Renal cortex interstitium (tissue), 11 donors: ENCODE data around the gene TBC1D20. TPM values are rescaled to one million over a fixed set of nuclear protein-coding genes. Genes with fewer than 3 reads are reported as not detected.
"Not testable (repeated sequence)": the region's sequence is repeated elsewhere in the genome, so short reads cannot be mapped to it uniquely, and the experiment has no call there.

Experiments
- DNase-seq, 11 donors: peaks; one replicate each; pipeline ENCODE4 v3.0.0-alpha.2; 2013; ENCODE audit warnings: low read depth in 9 of 11, low spot score in 4 of 11; ENCODE audit errors: extremely low read depth in 1 of 11
- polyA plus RNA-seq, 3 donors: library from polyadenylated mRNA; unstranded; fragments of 120-200 nt; gene quantifications; one replicate each; pipeline ENCODE4 v1.2.1, GENCODE V29; 2013; ENCODE audit not compliant: insufficient read length in 3 of 3

TBC1D20 gene
- polyA plus RNA-seq, 3 donors: 32.3 to 34.5 (median 32.4) TPM

GRCh38 chr20:452021-452420 lies 10.3 kb downstream of the TBC1D20 start:
- not testable (repeated sequence) for DNase-seq

DNA sequence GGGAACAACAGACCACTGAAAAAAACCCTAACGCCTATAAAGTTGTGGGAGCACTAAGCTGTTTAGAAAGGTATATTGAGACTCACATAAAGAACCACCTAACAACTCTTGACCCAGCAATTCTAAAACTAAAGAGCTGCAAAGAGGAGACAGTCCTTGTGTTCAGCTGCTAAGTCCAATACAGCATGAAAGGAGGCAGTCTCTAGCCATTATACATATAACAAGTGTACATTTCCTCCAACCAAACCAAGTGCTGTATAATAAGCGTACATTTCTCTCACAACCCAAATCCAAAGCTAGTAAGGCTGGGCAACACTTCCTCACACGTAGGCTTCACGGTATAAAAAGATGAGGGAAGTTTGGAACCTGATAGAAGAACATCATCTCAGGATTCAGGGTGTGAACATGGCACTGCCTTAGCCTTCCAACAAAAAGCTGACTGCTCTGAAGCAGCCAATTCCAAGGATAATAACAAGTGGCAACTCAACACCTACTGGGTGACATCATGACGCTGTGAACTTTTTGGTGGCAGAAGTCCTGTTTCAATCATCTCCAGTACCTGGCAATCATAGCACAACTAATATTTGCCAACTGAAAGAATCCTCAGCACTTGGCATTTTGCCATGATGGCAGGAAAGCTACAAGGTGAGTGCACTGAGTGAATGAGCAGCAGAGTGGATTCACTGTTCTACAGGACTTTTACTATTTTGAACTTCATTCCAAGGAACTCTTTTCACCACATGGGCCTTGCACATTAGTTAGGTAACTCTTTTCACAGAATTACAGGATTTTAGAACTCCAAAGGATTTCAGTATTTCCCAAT lies 16.6 kb downstream of the TBC1D20 start:
- no peak for DNase-seq

DNA sequence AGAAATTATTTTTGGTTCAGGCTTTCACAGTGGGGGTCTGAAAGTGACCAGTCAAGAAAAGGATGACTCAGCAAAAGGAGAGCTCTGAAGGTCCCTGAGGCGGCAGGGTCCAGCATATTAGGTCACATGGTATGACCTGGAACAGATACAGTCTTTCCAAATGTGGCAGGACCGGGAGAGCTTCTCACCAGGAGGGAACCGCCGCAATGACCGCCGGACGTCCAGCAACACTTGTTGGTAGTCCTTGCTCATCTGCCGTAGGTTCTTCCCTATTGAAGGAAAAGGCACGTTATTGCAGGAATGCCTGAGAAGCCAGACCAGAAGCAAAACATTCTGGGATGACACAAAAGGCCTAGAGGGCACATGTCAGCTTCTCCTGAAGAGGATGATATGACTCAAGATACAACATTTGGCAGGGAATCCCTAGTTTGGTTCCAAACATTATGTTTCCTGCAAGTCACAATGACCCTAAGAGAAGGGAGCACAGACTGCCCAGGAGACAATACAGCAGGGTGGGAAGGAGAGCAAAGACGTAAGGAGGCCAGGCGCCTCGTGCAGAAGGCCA lies 17.4 kb downstream of the TBC1D20 start:
- DNase-seq: no peak

- DNase-seq: no peak
These were observed 18.2 kb downstream of the TBC1D20 start for GRCh38 chr20:444117-444516.

- no peak for DNase-seq
These were observed 19.0 kb downstream of the TBC1D20 start for GRCh38 chr20:443223-443775.

DNA sequence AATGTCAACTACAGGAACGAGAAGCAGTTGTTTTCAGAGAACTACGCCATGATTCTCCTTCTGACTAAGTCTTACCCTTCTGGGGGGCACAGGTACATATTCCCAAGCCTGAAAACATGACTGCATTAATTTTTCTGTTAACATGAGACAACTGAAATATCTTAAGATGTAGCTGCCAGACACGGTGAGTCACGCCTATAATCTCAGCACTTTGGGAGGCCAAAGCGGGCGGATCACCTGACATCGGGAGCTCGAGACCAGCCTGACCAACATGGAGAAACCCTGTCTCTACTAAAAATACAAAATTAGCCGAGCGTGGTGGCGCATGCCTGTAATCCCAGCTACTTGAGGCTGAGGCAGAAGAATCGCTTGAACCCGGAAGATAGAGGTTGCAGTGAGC lies 21.7 kb downstream of the TBC1D20 start:
- DNase-seq: no peak

GRCh38 chr20:440148-440547 lies 22.2 kb downstream of the TBC1D20 start:
- DNase-seq: no peak

DNA sequence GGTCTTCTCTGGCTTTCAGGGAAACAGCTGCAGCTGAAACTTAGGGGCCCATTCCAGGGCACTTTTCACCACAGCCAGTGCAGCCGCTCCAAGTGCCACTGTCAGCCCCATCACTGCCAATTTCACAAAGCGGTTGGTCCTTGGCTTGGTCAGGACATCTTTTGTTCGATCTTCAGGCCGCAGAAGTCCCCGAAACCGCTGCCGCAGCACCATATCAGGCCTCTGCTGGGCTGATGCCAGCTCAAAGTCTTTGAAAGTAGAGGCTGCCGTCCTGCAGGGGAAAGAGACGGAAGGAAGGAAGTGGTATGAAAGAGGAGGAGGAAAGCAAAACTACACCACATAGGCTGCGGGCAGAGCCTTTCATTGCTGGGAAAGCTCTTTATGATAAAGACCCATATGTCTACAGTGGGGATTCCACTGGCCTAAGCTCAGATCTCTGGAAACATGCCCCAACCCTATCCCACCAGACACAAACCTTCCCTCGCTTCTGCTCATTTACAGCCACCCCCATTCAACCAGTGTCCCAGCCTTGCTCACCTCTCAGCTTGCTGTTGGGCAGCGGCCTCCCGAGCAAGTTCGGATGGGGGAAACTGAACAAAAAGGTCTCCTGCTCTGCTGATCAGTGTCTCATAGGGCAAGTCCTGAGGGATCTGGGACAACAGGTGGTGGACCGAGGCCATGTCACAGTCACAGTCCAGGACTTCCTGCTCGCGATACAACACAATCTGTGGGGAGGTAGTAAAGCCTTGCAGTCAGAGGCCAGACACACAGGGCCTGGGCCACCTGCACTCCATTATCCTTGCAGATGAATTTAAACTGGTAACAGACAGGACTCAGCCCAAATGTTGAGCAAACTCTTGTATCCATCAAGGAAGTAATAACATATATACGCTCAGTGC lies 23.5 kb downstream of the TBC1D20 start:
- no peak for DNase-seq

GRCh38 chr20:437787-438486 lies 24.4 kb downstream of the TBC1D20 start:
- DNase-seq: no peak

- DNase-seq: no peak
These were observed 25.9 kb downstream of the TBC1D20 start for GRCh38 chr20:436476-436875.

DNA sequence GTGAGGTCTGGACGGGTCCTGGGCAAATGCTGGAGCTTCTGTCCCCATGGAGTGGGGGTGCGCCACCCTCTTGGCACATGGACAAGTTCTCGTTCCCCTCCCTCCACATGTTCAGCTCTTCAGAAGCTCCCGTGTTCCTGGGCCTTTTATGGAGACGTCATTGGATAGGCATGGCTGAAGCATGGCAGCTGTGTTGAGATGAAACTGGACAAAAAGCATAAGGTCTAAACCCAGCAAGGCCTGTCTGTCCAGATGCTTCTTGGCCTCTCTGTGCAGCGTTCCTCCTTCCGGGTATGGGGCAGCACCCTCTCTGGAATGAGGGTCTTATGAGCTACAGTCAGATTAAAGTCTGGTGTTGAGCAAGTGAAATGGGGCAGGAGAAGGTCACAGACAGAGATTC lies 26.8 kb downstream of the TBC1D20 start:
- no peak for DNase-seq

DNA sequence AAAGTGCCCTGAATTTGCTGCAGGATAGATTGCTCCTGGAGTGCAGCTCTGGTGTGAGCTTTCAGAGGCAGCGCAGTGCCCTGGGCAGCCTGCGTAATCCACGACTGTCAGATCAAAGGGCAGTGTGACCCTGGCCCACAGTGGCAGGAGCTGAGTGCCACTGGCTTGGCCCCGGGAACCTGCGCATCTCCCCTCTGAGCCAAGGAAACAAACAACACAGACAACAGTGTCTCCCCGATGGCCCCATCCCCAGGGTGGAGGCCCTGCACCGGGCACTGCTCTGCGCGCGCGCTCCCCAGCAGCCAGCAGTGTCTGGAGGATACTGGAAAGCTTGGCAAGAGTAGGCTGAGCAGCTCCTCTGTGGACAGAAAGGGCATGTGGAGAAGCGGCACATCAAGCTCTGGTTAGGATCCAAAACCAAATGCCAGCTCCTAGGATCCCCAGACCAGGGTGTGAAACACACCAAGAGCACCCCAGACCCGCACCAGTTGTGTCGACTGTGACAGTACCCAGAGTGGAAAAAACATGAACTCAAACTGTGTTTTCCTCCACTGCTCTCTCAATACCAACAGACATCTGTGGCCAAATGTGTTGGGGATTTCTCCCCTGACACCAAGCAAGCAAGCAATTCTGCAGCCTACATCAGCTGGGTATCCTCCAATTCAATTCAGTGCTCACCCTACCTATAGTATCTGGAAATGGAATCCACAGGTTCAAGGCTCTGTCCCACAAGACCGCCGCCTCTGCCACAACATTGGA lies 27.5 kb downstream of the TBC1D20 start:
- no peak for DNase-seq

DNA sequence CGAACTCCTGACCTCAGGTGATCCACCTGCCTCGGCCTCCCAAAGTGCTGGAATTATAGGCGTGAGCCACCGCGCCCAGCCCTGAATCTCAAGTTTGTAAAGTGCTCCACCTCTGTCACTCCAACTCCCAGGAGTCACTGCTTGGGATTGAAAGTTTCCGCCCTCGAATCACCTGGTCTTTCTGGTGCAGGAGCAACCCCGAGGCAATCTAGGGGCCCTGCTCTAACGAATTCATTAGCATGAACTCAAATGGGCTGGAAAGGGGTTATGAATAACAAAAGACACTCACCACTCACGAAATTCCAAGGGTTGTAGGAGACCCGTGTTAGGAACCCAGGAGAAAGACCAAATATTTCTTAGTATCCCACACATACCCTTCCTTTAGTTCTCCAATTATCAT lies 28.1 kb downstream of the TBC1D20 start:
- peak in 5 of 11 donors; percentile 9 to 49 (median 27) for DNase-seq

- DNase-seq: no peak
These were observed 28.9 kb downstream of the TBC1D20 start for GRCh38 chr20:433300-433975.

- DNase-seq: no peak
These were observed 29.5 kb downstream of the TBC1D20 start for GRCh38 chr20:432677-433299.

DNA sequence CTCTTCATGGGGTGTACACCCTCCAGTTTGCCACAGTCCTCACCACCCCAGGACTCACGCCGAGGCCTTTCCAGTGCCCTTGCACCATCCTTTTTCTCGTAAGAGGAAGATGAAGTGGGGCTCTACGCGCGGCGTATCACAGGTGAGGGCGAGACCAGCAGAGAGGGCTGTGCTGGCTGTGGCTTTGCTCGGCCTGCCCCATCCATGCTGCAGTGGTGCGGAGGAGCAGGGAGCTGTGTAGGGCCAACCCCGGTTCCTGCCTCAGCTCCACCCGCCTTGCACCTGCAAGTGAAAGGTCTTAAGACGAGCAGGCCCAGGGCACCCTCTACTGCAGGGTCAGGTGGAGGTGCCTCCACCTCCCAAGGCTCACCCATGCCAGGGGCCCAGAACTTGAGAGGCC lies 30.1 kb downstream of the TBC1D20 start:
- no peak for DNase-seq
